Testis (tissue), 3 donors: ENCODE data around the gene CAMK2D. TPM values are rescaled to one million over a fixed set of nuclear protein-coding genes. Genes with fewer than 3 reads are reported as not detected.
"Not testable (repeated sequence)": the region's sequence is repeated elsewhere in the genome, so short reads cannot be mapped to it uniquely, and the experiment has no call there.

ENCODE experiments used
- DNase-seq: peaks from one replicate; pipeline ENCODE4 v3.0.0-alpha.2; 2019
- H3K27ac ChIP-seq, 2 donors: fragments of 200-600 bp; sonication (generic); one replicate each; pipeline ENCODE4 v1.5.1; 2019
- H3K27me3 ChIP-seq: fragments of 200-600 bp; sonication (generic); one replicate; pipeline ENCODE4 v1.5.1; 2019
- H3K36me3 ChIP-seq: fragments of 200-600 bp; sonication (generic); one replicate; pipeline ENCODE4 v1.5.1; 2017; ENCODE audit warnings: low read depth; ENCODE audit errors: missing control alignments
- H3K4me1 ChIP-seq: fragments of 200-600 bp; sonication (generic); one replicate; pipeline ENCODE4 v1.5.1; 2019
- H3K4me3 ChIP-seq, 2 donors: fragments of 200-600 bp; sonication (generic); one replicate each; pipeline ENCODE4 v1.5.1; 2017 to 2019
- H3K9me3 ChIP-seq: fragments of 200-600 bp; sonication (generic); one replicate; pipeline ENCODE4 v1.5.1; 2017
- CTCF ChIP-seq, 3 experiments: fragments of 450-650 bp in 2 of 3; fragments of 200-600 bp in 1 of 3; sonication (generic) in 1 of 3; IDR thresholded peaks; one replicate each; pipeline ENCODE4 v1.5.1; 2016 to 2019; ENCODE audit warnings: antibody characterized with exemption in 3 of 3, mild to moderate bottlenecking in 2 of 3, moderate library complexity in 1 of 3
- POLR2A ChIP-seq: fragments of 450-650 bp; IDR thresholded peaks from one replicate; pipeline ENCODE4 v1.6.1; 2017; ENCODE audit warnings: antibody characterized with exemption, mild to moderate bottlenecking, moderate library complexity
- WGBS, 2 donors: methylation state at CpG; one replicate each; pipeline ENCODE4 v1.1.5; 2018; 5-methylcytosine and 5-hydroxymethylcytosine counted together
- intact Hi-C: fragments of 100-400 bp; cut with DNase I; formaldehyde crosslinking; loops from one replicate; pipeline ENCODE4 v1.15.1; 2023; ENCODE audit warnings: low total_unique reads
- polyA plus RNA-seq: library from polyadenylated mRNA; stranded (reverse); fragments of 350-450 nt; fragmentation: Illumina TruSeq; extraction: RNeasy Lipid Tissue Mini Kit (QIAGEN cat#74804); gene quantifications from one replicate; pipeline ENCODE4 v1.2.3, GENCODE V29; 2014; ENCODE audit warnings: low read depth, low replicate concordance; ENCODE audit not compliant: insufficient read depth
- total RNA-seq, 2 donors: library from RNA; depleted of rRNA; stranded (reverse); fragments of >200 nt; gene quantifications; one replicate each; pipeline ENCODE4 v1.2.3, GENCODE V29; 2016

Gene CAMK2D
- total and polyA plus RNA-seq, 3 donors from 2014 or later = 31.2 to 88.1 (median 72.4) TPM

- 58% methylated on average over 3 of the region's 3 CpGs for WGBS, 2 donors
- H3K27me3 ChIP-seq = no peaks in the 10 kb centered on the region
- no peak overlapping the region for H3K4me3 ChIP-seq
- TF ChIP-seq CTCF (IDR thresholded peaks at IDR 0.05) (no peak), POLR2A (no peak)
- intact Hi-C loops = no loop called here
- no peaks in the 10 kb centered on the region for H3K36me3 ChIP-seq
- peaks cover 16% of the 10 kb centered on the region for H3K4me1 ChIP-seq
- H3K9me3 ChIP-seq = no peaks in the 10 kb centered on the region
- peak overlapping the region in 1 of 2 donors; percentile 36 for H3K27ac ChIP-seq
- no peak for DNase-seq
These were observed 68.6 kb downstream of the CAMK2D start for GRCh38 chr4:113692809-113693411.

- intact Hi-C loops = no loop called here
- H3K27ac ChIP-seq = peak overlapping the region in 1 of 2 donors; percentile 21
- no peak overlapping the region for H3K4me3 ChIP-seq
- H3K4me1 ChIP-seq = peaks cover 25% of the 10 kb centered on the region
- WGBS, 2 donors = 86 to 91% methylated on average over 2 of the region's 2 CpGs
- H3K36me3 ChIP-seq = no peaks in the 10 kb centered on the region
- no peaks in the 10 kb centered on the region for H3K27me3 ChIP-seq
- DNase-seq = no peak
- TF ChIP-seq POLR2A (no peak), CTCF (IDR thresholded peaks at IDR 0.05) (no peak)
- no peaks in the 10 kb centered on the region for H3K9me3 ChIP-seq
These were observed 69.9 kb downstream of the CAMK2D start for GRCh38 chr4:113691676-113692075.

GRCh38 chr4:113689394-113689793 lies 72.1 kb downstream of the CAMK2D start:
- no peak overlapping the region for H3K4me3 ChIP-seq
- H3K9me3 ChIP-seq = no peaks in the 10 kb centered on the region
- WGBS, 2 donors = 41 to 56% methylated on average over 1 of the region's 1 CpG
- TF ChIP-seq POLR2A (no peak), CTCF (IDR thresholded peaks at IDR 0.05) (no peak)
- intact Hi-C loops = no loop called here
- no peaks in the 10 kb centered on the region for H3K27me3 ChIP-seq
- H3K27ac ChIP-seq = peak overlapping the region in 1 of 2 donors; percentile 12
- H3K4me1 ChIP-seq = peaks cover 30% of the 10 kb centered on the region
- no peak for DNase-seq
- no peaks in the 10 kb centered on the region for H3K36me3 ChIP-seq

GRCh38 chr4:113687067-113687718 lies 74.3 kb downstream of the CAMK2D start:
- Histone ChIP-seq H3K27ac (peak overlapping the region in 1 of 2 donors; percentile 63), H3K4me1 (peaks cover 29% of the 10 kb centered on the region), H3K9me3 (no peaks in the 10 kb centered on the region), H3K36me3 (no peaks in the 10 kb centered on the region), H3K27me3 (no peaks in the 10 kb centered on the region), H3K4me3 (no peak overlapping the region)
- TF ChIP-seq POLR2A (no peak), CTCF (IDR thresholded peaks at IDR 0.05) (no peak)
- no peak for DNase-seq
- intact Hi-C loops = no loop called here
- 62 to 66% methylated on average over 4 of the region's 4 CpGs for WGBS, 2 donors

- intact Hi-C loops, H3K9me3 ChIP-seq, H3K4me3 ChIP-seq, H3K27me3 ChIP-seq, H3K36me3 ChIP-seq, DNase-seq: not testable (repeated sequence)
- WGBS, 2 donors = 80 to 98% methylated on average over 4 of the region's 4 CpGs
- peaks cover 29% of the 10 kb centered on the region for H3K4me1 ChIP-seq
- H3K27ac ChIP-seq = peak overlapping the region; percentile 57 to 77
These were observed 76.4 kb downstream of the CAMK2D start for GRCh38 chr4:113685157-113685556.
